Small intestine (tissue), 16 donors: Measurements from ENCODE around the gene PUS7. TPM values are rescaled to one million over a fixed set of nuclear protein-coding genes. Genes with fewer than 3 reads are reported as not detected.

Experiments used
- DNase-seq, 2 donors: peaks; one replicate each; pipeline versions ENCODE4 v3.0.0 to v3.0.0-alpha.2; 2013
- FAIRE-seq: peaks from 2 replicates; lab custom pipeline; 2012; peaks lifted over from hg19 to GRCh38; lab: Jason Lieb, UNC
- H3K27ac ChIP-seq, 3 donors: one replicate each; pipeline ENCODE4 v1.5.1; 2013; ENCODE audit warnings: low read length in 2 of 3, mild to moderate bottlenecking in 2 of 3, control low read depth in 1 of 3, inconsistent platforms in 1 of 3, low read depth in 1 of 3, moderate library complexity in 1 of 3
- H3K27me3 ChIP-seq, 3 donors: one replicate each; pipeline ENCODE4 v1.6.1; 2013; ENCODE audit warnings: low read length in 3 of 3, inconsistent platforms in 1 of 3; ENCODE audit not compliant: control insufficient read depth in 3 of 3, insufficient read depth in 3 of 3
- H3K36me3 ChIP-seq, 3 donors: one replicate each; pipeline ENCODE4 v1.6.1; 2013; ENCODE audit warnings: low read length in 3 of 3, inconsistent platforms in 1 of 3, low read depth in 1 of 3, mild to moderate bottlenecking in 1 of 3, moderate library complexity in 1 of 3; ENCODE audit not compliant: control insufficient read depth in 3 of 3, insufficient read depth in 2 of 3
- H3K4me1 ChIP-seq, 3 donors: one replicate each; pipeline ENCODE4 v1.6.1; 2013; ENCODE audit warnings: low read length in 2 of 3, inconsistent platforms in 1 of 3, low read depth in 1 of 3, mild to moderate bottlenecking in 1 of 3, moderate library complexity in 1 of 3; ENCODE audit not compliant: control insufficient read depth in 3 of 3, insufficient read depth in 2 of 3
- H3K4me3 ChIP-seq, 3 donors: one replicate each; pipeline ENCODE4 v1.5.1; 2013; ENCODE audit warnings: low read length in 3 of 3, control low read depth in 1 of 3, inconsistent platforms in 1 of 3, low read depth in 1 of 3, mild to moderate bottlenecking in 1 of 3, moderate library complexity in 1 of 3
- H3K9me3 ChIP-seq, 2 donors: one replicate each; pipeline ENCODE4 v1.6.1; 2013; ENCODE audit warnings: low read depth in 1 of 2, low read length in 1 of 2; ENCODE audit not compliant: control insufficient read depth in 2 of 2, insufficient read depth in 1 of 2
- WGBS, 3 donors: extraction: QIAGEN DNeasy Blood & Tissue Kit; methylation state at CpG; one replicate each; pipeline ENCODE4 v1.1.7; 2013; 5-methylcytosine and 5-hydroxymethylcytosine counted together
- long read RNA-seq, 10 donors: transcript quantifications; one replicate each; lab custom pipeline, GENCODE V29; 2026
- polyA plus RNA-seq, 4 donors: library from polyadenylated mRNA; stranded (reverse) in 3 of 4; unstranded in 1 of 4; fragments of 200-250 nt in 3 of 4; fragments of 120-200 nt in 1 of 4; gene quantifications; one replicate each; pipeline versions ENCODE4 v1.2.1 to v1.2.3, GENCODE V29; 2013
- donor health status: healthy with polysubstance abuse.
- donor health status: control.
- donor health status: control.
- donor health status: Bipolar disorder and iron deficiency.
- donor health status: healthy.

Gene PUS7, protein sequence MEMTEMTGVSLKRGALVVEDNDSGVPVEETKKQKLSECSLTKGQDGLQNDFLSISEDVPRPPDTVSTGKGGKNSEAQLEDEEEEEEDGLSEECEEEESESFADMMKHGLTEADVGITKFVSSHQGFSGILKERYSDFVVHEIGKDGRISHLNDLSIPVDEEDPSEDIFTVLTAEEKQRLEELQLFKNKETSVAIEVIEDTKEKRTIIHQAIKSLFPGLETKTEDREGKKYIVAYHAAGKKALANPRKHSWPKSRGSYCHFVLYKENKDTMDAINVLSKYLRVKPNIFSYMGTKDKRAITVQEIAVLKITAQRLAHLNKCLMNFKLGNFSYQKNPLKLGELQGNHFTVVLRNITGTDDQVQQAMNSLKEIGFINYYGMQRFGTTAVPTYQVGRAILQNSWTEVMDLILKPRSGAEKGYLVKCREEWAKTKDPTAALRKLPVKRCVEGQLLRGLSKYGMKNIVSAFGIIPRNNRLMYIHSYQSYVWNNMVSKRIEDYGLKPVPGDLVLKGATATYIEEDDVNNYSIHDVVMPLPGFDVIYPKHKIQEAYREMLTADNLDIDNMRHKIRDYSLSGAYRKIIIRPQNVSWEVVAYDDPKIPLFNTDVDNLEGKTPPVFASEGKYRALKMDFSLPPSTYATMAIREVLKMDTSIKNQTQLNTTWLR
- 10 to 100 TPM in 1 of 4 donors, 1 to 10 TPM in 3; 1.3 to 12.4 (median 4.4) TPM for polyA plus RNA-seq
- long read RNA-seq, donor 1 = 0 reads
- long read RNA-seq, donor 2, partial matches to known transcripts = 0 of 1 reads
- long read RNA-seq, donor 2, other reads (novel, unspliced or antisense) = 0 of 1 reads
- long read RNA-seq, donor 3, partial matches to known transcripts = 0 of 1 reads
- long read RNA-seq, donor 3, other reads (novel, unspliced or antisense) = 0 of 1 reads
- long read RNA-seq, donor 4 = 0 reads
- long read RNA-seq, donor 5 = 0 reads
- long read RNA-seq, donor 6, partial matches to known transcripts = 0 of 1 reads
- long read RNA-seq, donor 6, other reads (novel, unspliced or antisense) = 0 of 1 reads
- long read RNA-seq, donor 7, partial matches to known transcripts = 7 of 15 reads
- long read RNA-seq, donor 7, other reads (novel, unspliced or antisense) = 6 of 15 reads
- long read RNA-seq, donor 8 = 0 reads
- long read RNA-seq, donor 9 = 0 reads
- long read RNA-seq, donor 10, partial matches to known transcripts = 5 of 7 reads
- long read RNA-seq, donor 10, other reads (novel, unspliced or antisense) = 0 of 7 reads

DNA sequence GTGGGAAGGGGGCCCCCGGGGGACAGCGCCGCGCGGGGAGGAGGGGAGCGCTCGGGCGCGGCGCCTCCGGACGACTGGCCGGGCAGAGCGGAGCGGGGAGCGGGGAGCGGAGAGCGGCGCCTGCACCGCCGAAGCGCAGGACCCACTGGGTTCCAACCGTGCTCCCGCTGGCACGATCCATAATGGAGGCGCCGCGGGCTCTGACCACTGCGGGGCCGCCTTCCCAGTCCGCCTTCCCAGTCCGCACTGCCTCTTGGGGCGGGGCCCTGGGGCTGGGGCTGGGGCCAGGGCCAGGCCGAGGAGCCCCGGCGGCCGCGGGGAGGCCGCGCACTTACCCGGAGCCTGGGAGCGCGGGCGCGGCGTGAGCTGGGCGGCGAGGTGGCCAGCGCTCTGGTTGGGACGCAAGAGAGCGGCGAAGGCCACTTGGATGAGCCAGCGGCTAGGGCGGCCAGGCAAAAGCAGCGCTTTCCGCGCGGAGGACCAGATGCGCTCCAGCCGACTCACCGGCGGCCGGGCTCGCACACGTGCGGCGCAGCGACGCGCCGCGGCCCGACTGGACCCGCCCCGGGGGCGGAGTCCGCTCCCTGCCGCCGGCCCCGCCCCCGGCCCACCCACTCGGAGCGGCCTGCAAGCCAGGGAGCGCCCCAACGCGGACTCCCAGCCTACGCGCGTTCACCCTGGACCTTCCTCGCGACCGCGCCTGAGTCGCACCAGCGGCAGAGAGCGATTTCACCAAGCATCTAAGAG is at the start of gene PUS7:
PUS7 (minus strand) TSS at position 555 of the 747 bp plus-strand sequence. CDS start 13,759 bp downstream, outside the sequence.
- WGBS, 3 donors = 0 to 1% (median 1%) methylated on average over 43 to 96 of the region's 96 CpGs
- peaks cover 0 to 10% (median 0%) of the 10 kb centered on the region in 3 donors for H3K4me1 ChIP-seq
- peaks cover 0 to 8% (median 0%) of the 10 kb centered on the region in 3 donors for H3K36me3 ChIP-seq
- no peaks in the 10 kb centered on the region for H3K9me3 ChIP-seq
- H3K27me3 ChIP-seq = no peaks in the 10 kb centered on the region
- H3K4me3 ChIP-seq = peak within 1 kb of the TSS; percentile 67 to 69 (median 69)
- H3K27ac ChIP-seq = peak within 1 kb of the TSS; percentile 71 to 94 (median 84)
- no peak for FAIRE-seq
- peak; percentile 91 to 96 for DNase-seq

DNA sequence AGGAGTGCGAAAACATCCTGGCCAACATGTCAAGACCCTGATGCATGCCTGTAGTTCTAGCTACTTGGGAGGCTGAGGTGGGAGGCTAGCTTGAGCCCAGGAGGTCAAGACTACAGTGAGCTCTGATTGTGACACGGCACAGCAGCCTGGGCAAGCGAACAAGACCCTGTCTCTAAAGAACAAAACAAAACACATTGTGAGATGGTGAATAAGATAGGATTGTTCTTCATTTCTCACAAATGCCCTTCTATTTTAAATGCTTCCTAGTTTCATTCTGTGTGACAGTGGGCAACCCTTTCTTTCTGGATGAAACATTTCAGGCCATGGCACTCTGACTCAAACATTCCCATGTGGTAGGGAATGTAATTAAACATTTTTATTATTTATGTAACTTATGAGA is 45.8 kb upstream of the PUS7 start:
- no peaks in the 10 kb centered on the region for H3K27me3 ChIP-seq
- H3K9me3 ChIP-seq = no peaks in the 10 kb centered on the region
- H3K27ac ChIP-seq = no peak overlapping the region
- DNase-seq = no peak
- peaks cover 3 to 32% (median 16%) of the 10 kb centered on the region in 3 donors for H3K36me3 ChIP-seq
- 96 to 100% (median 97%) methylated on average over 3 of the region's 3 CpGs for WGBS, 3 donors
- H3K4me3 ChIP-seq = no peak overlapping the region
- no peak for FAIRE-seq
- no peaks in the 10 kb centered on the region for H3K4me1 ChIP-seq

DNA sequence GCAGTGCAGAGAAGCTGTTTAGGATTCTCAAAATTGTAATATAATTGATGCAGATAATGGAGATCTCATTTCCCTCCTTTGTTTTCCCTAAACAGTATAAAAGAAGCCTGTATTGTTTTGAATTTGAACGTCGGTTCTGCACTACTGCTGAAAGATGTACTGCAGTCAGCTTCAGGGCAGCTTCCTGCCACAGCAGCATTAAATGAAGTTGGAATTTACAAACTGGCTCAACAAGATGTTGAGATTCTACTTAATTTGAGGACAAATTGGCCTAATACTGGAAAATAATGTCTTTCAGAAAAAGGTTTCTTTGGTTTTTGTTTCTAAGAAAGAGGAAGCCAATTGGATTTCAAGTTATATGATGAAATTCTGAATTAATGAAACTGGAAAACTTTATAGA is 45.0 kb upstream of the PUS7 start:
- Histone ChIP-seq H3K4me1 (no peaks in the 10 kb centered on the region), H3K36me3 (peaks cover 3 to 39% (median 19%) of the 10 kb centered on the region in 3 donors), H3K27me3 (no peaks in the 10 kb centered on the region), H3K4me3 (no peak overlapping the region), H3K27ac (no peak overlapping the region), H3K9me3 (no peaks in the 10 kb centered on the region)
- DNase-seq (no peak), FAIRE-seq (no peak)
- 64 to 91% (median 88%) methylated on average over 2 of the region's 2 CpGs for WGBS, 3 donors

DNA sequence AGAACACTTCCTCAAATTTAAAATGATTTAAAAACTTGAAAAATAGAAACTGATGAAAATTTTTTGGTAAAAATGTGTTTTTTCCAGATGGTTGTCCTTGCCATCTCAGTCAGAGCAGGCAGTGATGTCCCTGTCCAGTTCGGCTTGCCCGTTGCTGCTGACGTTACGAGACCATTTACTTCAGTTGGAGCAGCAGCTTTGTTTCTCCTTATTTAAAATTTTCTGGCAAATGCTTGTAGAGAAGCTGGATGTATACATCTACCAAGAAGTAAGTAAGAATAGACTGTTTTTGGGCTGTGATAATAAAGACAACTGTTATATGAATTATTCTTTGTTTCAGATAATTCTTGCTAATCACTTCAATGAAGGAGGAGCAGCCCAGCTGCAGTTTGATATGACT is 43.1 kb upstream of the PUS7 start:
- 97 to 98% (median 98%) methylated on average over 4 of the region's 4 CpGs for WGBS, 3 donors
- Histone ChIP-seq H3K27ac (no peak overlapping the region), H3K27me3 (no peaks in the 10 kb centered on the region), H3K9me3 (no peaks in the 10 kb centered on the region), H3K4me3 (no peak overlapping the region), H3K36me3 (peaks cover 6 to 49% (median 22%) of the 10 kb centered on the region in 3 donors), H3K4me1 (no peaks in the 10 kb centered on the region)
- FAIRE-seq (no peak), DNase-seq (no peak)

DNA sequence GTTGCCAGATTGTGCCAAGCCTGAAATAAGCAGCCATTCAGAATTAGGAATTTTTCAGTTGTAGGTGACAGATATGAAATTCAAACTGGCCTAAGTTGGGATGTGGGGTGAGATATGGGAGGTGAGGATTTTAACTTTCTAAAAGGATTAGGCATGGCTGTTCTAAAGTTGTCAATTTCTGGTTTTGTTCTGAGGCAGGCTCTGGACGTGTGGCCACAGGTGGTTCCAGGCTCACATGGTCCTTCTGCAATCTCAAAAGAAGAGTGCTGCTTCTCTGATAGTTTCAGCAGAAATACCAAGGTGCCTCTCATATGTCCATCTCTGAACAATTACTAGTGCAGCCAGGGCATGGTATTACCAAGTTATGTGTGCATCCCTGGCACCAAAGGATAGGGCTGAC is 37.9 kb upstream of the PUS7 start:
- Histone ChIP-seq H3K4me1 (no peaks in the 10 kb centered on the region), H3K9me3 (no peaks in the 10 kb centered on the region), H3K36me3 (peaks cover 3 to 49% (median 17%) of the 10 kb centered on the region in 3 donors), H3K4me3 (no peak overlapping the region), H3K27me3 (no peaks in the 10 kb centered on the region), H3K27ac (no peak overlapping the region)
- DNase-seq (no peak), FAIRE-seq (no peak)
- WGBS, 3 donors = 82 to 95% (median 85%) methylated on average over 1 of the region's 1 CpG

DNA sequence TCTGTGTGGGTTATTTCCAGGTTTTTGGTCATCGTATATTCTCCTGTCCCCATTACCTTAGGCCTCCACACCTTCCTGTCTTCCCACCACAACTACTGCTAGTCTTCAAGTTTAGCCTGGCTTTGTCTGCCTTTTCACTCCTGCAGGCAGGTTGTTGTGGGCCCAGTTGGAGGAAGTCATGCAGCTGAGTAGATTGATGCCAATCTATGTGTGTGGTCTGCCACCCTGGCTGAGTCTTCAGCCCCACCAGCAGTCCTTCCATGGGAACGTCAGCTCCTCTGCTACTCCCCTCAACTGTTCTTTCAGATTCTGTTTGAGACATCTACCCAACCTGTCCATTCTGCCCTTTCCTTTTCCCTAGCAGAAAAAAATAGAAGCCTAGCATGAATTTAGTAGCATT is 16.3 kb upstream of the PUS7 start:
- no peaks in the 10 kb centered on the region for H3K27me3 ChIP-seq
- FAIRE-seq (no peak), DNase-seq (no peak)
- H3K4me1 ChIP-seq = peaks cover 3 to 6% (median 3%) of the 10 kb centered on the region in 3 donors
- no peaks in the 10 kb centered on the region for H3K9me3 ChIP-seq
- peaks cover 4 to 56% (median 8%) of the 10 kb centered on the region in 3 donors for H3K36me3 ChIP-seq
- H3K4me3 ChIP-seq = no peak overlapping the region
- 62 to 86% (median 74%) methylated on average over 2 of the region's 2 CpGs for WGBS, 3 donors
- no peak overlapping the region for H3K27ac ChIP-seq

DNA sequence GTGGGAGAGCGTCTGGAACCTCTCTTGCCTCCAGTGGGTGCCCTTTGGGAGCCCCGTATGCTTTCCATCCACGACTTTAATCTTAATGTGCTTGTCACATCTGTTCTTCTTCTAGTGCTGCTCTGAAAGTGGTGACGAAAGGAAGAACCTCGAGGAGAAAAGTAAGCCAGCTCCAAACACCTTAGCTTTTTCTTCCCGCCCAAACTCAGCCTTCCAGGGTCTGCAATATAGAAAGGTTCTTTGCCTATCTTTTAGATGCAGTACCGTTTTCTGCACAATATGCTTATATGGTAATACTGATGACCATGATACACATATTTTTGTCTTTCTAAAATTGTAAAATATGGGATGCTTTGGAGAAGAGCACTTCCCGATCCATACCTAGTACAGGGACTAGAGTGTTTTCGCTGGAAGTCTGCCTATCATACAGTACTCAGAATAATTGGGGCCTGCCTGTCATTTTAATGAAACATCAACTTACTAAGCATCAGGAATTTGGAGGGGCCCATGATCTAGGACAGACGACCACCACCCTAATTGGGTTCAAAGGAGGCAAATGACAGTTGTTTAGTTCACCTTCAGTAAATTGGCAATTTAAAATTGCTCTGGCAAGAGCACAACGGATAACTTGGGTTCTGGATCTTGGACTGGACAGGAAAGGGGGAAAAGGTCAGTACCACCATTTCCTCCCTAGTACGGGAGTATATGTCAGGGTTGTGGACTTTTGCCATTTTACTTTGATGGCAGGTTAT is 10.8 kb upstream of the PUS7 start:
- no peaks in the 10 kb centered on the region for H3K27me3 ChIP-seq
- H3K36me3 ChIP-seq = peaks cover 0 to 22% (median 0%) of the 10 kb centered on the region in 3 donors
- H3K4me3 ChIP-seq = peak overlapping the region; percentile 72 to 81 (median 73)
- DNase-seq = no peak
- no peaks in the 10 kb centered on the region for H3K9me3 ChIP-seq
- 17 to 32% (median 24%) methylated on average over 12 of the region's 12 CpGs for WGBS, 3 donors
- H3K4me1 ChIP-seq = peaks cover 3 to 14% (median 8%) of the 10 kb centered on the region in 3 donors
- FAIRE-seq = no peak
- H3K27ac ChIP-seq = peak overlapping the region; percentile 63 to 93 (median 90)
